GM18870 (cell line): ENCODE results near the gene RREB1.

Experiments
- ATAC-seq: cut with Tn5 transposase; IDR thresholded peaks from one replicate; pipeline ENCODE4 v1.9.1; 2021; ENCODE audit warnings: moderate library complexity; ENCODE audit not compliant: unreplicated experiment

The RREB1 gene

DNA sequence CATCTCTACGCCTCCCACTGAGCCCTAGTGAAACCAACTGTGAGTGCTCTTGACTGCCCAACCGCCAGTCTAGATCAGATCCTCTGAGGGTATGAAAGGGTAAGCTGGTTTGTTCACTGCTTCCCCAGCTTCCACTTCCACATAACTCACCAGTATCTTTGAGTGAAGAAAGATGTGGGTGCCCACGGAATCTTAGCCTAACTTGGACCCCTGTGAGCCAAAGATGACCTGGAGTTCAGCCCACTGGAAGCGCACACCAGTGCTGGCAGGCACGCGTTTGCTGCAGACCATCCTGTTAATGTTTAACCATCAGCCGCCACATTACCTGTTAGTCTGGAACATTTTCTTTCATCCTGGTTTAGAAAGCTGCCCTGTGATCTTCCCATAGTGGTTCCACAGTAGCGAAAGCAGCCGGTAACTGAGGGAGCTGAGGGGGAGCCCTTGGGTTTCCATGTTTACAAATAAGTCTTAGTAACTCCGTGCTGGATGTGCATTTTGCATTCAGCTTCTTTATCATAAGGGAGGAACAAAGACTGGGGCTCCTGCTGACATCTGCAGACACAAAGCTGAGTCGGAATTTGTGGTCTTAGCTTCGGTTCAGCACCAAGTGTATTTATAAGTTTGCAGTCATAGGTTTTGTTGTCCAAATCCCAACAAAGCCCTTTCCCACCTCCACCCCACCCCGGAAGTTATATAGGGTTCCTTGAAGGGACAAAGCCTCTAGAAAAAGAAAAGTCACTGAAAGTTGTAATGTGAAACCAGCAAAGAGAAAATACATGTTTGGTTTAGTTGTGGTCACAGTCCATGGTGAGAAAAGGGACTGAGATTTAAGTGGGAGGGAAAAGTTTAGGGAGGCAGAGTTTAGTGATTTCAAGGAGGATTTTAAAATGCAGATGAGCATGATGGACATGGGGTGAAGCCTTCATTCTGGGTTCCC lies 134.2 kb downstream of the RREB1 start:
- ATAC-seq, result no peak

DNA sequence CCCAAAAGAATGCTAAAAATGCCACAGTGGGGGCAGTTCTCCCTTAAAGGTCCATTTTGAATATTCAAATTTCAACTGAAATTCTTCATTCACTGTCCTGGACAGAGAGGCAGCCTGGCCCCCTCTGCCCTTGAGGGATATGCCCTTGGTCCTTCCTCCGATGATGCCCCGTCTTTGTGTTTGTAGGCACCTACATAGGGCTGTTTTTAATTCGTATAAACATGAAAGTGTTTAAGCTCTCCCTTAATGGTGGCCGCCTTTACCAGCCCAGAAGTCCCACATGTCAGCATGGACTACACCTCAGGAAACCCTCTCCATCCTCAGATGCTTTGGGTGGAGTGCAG lies 135.0 kb downstream of the RREB1 start:
- no peak for ATAC-seq

DNA sequence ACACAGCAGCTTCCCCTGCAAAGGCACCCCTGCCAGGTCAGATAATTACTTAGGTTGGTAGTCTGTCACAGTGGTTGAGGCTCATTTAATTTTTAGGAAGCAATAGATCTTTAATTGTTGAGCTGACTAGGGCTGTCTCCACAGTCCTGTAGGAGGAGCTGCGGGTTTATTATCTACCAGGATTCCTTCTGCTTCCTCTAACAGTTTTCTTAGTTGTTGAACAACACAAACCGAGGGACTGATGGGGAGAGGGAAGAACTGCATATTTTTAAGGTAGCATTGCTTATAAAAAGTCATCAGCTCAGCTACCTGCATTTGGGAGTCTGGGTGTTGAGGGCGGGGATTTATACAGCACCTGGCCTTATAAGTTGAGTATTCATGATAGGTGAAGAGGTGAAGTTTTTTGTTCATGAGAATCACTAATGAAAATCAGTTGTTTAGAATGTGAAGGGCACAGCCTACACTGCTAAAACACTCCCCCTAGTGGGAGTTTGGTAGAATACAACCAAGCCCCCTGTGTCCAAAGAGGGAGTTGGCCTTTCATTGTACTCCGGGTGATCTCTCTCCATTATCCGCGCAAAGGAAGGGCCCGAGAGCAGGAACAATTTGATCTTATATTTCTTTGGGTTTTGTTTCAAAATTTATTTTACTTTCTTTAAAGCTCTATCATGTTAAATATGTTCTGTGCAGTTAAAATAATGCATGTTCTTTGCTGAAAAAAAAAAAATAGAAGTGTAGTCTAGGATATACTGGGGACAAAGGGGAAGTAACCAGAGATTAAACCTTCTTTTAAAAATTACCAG lies 135.6 kb downstream of the RREB1 start:
- no peak for ATAC-seq

DNA sequence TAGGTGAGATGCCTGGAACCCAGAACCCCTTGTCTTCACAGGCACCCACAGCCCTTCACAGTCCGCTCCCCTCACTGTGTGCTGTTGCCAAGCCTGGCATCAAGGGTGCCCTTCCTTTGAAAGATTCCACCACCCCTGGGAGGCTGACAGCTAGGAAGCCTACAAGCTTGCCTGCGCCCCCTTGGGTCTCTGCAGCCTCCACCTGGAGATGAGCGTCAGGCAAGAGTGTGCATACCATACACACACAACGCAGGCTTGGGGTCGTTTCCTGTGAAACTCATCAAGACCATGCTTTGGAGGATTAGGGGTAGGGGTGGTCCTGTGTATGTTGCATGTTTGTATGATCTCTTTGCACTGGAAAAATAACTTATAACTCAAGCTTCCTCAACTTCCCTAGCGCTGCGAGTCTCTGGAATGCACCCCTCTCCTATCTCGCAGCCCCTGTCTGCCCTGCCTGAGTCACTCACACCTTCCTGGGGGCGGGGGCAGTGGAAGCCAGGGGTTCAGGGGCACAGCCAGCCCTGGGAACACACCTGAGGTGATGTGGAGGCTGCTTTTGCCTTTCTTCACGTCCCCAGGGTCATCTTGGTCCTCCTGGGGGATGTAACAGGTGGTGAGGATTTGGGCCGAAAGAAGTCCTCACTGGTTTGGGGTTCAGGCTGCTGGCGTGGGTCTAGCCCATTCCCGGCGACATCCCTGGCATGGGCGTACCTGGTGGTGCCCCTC lies 138.1 kb downstream of the RREB1 start:
- ATAC-seq, result no peak

DNA sequence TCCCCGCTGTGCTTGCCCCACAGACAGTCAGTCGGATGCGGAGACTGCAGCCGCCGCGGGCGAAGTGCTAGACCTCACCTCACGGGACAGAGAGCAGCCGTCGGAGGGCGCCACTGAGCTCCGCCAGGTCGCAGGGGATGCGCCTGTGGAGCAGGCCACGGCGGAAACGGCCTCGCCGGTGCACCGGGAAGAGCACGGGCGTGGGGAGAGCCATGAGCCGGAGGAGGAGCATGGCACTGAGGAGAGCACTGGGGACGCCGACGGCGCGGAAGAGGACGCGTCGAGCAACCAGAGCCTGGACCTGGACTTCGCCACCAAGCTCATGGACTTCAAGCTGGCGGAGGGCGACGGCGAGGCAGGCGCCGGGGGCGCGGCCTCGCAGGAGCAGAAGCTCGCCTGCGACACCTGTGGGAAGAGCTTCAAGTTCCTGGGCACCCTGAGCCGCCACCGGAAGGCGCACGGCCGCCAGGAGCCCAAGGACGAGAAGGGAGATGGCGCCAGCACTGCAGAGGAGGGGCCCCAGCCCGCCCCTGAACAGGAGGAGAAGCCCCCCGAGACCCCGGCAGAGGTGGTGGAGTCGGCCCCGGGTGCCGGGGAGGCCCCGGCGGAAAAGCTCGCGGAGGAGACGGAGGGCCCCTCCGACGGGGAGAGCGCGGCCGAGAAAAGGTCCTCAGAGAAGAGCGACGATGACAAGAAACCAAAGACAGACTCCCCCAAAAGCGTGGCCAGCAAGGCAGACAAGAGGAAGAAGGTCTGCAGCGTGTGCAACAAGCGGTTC lies 138.8 kb downstream of the RREB1 start:
- no peak for ATAC-seq

DNA sequence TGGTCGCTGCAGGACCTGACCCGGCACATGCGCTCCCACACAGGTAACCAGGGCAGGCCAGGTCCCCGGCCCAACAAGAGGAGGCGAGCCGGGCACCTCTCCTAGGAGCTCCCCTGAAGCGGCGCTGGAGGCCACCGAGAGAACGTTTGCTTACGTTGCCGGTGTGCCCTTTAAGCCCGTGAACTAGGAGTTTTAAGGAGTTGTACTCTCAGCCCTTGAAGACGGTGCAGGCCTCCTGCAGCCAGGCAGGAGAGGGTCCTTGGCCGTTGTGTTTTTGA lies 139.4 kb downstream of the RREB1 start:
- ATAC-seq, result no peak

DNA sequence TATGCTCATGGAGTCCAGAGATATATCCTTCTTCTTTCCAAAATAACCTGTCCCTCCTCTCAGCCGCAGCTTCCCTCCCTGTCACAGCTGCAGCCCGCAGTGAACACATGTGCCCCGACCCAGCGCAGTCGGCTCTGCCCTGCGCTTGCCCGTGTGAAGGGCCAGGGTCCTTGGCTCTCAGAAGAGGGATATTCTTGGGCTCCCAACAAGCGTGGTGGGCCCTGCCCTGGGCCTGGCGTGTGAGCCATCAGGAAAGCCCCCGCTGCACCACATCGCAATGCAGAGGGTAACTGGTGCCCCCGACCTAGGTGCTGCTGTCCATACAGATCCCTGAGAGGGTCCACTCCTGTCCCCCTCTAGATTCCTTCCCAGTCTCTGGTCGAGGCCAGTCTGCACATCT lies 140.1 kb downstream of the RREB1 start:
- ATAC-seq, result no peak

DNA sequence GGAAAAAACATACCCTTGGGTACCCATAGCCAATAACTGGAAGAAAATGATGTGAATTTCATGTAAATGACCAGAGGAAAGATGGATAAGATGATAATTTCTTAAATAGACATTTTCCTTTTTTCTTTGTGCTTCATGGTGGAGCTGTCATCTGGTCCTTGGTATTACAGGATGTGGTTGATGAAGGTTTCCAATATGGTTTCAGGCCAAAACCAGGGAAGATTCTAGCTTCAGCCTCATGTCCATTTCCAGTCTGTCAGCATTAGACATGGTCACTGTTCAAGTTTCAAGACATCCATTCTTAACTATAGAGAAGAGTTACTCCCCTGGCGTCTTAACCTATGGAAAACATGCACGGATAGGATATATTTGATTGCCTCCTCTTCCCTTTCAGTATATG lies 141.6 kb downstream of the RREB1 start:
- no peak for ATAC-seq

DNA sequence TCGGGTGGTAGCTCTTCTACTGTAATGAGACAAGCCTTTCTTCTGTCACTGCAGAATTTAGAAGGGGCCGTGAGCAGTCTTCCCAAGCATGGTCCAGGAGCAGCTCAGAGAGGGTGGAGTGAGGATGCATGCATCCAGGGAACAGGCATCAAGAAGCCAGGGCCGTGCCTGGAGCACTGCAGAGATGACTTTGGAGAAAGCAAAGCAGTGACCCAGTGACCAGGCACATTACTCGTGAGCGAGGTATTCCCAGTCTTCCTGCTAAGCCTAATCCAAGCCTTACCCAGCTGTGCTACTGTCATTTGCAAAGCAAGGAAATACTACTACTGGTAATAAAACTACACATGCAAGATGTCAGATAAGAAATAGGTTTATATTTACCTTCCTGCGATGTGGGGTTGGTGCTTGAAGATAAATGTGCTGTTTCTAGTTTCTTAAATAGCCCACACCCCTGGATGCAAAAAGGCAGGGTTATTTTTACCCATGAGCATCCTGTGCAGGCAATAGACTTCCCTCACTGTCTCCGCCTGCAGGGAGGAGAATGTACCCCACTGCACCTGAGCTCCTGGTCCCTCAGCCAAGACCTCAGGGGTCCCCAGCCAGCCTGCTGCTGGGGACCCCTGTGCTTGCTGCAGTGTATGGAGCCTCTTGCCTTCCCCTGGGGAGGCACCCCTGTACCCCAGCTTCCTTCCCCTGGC lies 142.3 kb downstream of the RREB1 start:
- ATAC-seq, result no peak

DNA sequence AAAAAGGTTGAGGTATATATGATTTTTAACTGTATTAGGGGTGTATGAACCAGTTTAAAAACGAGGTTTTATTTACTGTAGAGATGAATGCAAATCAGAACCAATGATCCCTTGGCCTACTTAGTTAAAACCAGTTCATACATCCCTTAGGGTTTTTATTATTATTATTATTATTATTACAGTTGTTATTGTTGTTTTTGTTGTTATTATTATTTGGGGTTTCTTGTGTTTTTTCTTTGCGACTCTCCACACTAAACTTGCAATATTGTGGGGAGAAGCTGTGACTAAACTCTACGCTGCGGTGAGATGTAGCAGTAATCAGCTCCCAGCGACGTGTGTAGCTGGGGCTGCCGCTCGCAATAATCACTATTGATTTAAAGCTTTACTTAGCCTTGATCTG lies 143.1 kb downstream of the RREB1 start:
- ATAC-seq, result no peak

DNA sequence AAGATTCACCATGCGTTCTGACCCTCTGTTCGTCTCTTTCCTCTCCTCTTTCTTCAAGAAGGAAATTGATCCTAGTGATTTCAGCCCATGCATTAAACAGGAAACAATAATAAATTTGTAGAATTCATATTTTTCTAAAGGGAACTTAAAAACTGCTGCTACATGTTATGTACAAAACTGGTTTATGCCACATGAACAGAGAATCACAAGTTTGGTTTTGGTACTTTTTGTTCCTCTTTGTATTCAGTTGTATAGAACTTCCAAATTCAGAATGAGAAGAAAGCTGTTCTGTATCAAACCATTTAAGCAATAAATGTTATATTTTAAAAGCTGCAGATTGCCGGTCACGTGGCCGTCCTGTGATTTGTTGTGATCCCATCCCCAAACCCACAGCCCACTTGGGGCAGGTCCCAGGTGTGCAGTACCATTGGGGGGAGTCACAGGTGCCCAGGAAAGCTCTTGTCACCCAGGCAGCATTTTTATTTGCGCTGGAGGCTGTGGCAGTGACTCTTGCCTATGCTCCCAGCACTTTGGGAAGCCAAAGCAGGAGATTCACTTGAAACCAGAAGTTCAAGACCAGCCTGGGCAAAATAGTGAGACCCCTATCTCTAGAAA lies 144.0 kb downstream of the RREB1 start:
- ATAC-seq, result no peak

DNA sequence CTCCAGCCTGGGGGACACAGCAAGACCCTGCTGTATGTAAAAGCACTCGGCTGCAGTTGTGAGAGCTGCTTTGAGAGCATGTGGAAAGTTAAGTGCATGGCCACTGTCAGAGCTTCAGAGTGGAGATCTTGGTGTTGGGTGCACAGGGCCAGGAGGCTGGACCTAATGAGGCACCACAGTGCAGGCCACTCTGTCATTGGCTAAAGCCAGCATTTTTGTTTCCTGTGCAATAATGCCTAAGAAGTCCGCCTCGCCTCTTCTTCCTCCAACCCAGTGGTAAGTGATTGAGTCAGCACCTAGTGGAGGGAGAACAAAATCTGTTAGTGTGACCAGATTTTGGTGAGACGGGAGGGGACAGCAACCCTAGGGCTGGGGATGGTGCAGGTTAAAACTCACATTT lies 144.6 kb downstream of the RREB1 start:
- ATAC-seq, result no peak

DNA sequence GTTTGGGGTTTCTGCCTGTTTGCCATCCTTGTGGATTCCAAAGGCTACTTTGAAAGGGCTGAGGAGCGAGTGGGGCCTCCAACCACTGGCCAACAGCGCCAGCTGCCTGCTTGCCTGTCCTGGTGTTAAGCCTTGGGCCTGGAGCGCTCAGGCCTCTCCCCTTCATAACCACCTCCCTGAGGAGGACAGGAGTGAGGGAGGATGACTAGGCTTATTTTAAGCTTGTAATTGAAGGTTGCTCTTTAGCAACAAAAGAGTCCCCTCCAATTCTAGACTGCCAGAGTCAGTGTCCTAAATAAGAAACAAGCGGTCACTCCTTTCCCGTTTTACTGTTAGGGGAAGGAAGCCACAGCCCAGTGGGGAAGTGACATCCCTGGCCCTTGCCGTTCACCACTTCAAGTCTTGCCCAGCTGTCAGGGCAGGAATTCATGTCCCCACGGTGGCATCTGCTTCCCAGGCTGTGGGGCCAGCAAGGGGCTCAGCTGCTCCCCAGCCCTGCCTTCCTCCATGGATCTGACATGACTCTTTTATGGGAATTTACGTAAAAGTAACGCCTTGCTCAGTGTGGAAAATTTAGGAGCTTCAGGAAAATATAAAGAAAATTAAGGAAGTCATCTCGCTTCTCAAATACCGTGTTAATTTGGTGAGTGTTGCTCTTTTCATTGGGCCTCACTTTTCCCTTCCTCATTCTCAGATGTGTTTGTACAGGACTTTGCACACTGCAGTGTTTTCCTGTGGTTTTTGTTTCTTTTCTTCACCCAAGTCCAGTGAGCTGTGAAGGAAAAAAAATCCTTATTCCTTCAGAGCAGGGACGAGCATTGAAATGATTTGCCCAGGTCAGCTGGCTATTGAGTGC lies 147.4 kb downstream of the RREB1 start:
- no peak for ATAC-seq

DNA sequence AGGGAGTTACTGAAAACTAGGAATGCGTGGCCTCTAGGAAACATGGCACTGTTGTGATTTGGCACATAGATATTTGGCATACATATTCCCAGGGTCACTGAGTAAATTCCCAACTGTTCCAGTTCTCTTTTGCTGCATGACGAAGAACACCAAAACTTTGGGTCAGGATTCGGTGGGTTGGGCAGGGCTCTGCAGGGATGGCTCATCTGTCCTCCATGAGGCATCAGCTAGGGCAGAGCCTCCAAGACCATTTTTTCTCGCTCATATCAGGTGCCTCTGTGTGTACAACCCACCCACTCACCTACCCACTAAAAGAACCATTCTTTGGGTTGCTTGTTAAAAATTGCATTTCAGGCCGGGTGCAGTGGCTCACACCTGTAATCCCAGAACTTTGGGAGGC lies 148.2 kb downstream of the RREB1 start:
- ATAC-seq, result no peak

DNA sequence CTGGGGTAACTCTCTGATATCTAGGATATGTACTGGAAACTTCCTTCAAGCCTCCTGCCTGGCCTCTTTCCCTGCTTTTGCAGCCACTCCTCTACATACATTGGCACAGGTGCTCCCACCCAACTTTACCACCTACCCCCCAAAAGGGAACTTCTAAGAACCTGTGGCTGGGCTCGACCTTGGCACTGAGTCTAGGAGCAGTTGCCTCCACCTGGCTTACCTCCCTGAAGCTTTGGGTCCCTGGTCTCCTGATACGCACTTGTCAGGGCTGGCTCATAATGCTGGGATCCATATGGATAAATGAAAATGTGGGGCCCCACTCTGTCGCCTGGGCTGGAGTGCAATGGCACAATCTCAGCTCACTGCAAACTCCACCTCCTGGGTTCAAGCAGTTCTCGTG lies 149.0 kb downstream of the RREB1 start:
- ATAC-seq, result no peak

DNA sequence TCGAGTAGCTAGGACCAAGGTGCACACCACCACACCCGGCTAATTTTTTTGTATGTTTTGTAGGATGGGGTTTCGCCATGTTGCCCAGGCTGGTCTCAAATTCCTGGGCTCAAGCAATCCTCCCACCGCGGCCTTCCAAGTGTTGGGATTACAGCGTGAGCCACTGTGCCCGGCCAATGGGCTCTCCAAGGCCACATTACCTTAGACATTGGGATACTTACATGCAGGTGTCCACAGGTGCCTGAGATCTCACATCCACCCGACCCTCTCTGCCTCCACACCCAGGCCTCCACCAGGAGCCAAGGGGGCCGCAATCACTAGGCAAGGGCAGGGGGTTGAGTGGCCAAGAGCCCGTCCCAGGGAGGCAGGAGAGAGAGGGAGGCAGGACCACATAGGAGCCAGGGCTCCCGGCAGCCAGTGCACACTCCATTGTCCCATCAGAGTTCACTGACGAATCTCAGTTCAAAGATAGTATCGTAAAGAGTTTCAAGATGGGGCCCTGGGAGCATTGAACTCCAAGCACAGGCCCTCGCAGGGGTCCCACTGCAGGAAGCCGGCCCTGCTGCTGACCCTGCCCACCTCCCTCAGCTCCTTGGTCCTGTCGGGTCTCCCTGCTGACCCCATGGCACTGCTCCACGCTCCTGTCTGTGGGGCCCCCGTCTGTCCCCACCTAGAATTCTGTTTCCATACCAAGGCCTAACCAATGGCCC lies 149.9 kb downstream of the RREB1 start:
- ATAC-seq, result no peak

DNA sequence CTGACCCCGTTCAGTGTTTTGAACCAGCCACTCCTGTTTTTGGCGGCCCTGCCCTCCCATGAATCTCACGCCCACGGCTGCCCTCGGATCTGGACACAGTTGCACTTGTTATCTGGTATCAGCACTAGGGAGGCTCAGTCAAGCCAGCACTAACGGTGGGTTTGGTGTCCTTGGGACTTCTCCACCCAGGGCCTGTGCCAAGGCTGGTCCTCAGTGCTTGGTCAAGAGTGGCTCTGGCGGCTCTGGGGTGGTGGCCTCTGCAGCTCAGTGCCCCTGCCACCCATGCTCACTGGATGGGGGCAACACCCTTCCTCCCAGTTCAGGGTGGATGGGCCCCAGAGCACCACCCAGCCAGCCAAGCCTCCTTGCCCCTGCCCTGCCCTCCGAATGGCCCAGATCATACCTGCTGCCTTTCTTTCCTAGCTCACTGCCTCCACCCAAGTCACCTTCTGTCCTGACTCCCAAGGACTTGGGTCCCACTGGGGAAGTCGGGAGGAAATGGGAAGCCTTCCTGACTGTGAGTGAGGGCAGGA lies 150.5 kb downstream of the RREB1 start:
- ATAC-seq, result no peak
